Spleen (tissue), 7 donors: ENCODE measurements around the gene GABBR2.

Source experiments
- CTCF ChIP-seq, 11 experiments: fragments of 200-600 bp in 7 of 11; fragments of 450-650 bp in 4 of 11; sonication (generic) in 4 of 11; IDR thresholded peaks in 8 of 11; conservative IDR thresholded peaks in 3 of 11; 1 replicate in 7 of 11; 2 replicates in 4 of 11; pipeline versions ENCODE4 v1.4.0 to v1.8.0; 2016 to 2021; ENCODE audit warnings: antibody characterized with exemption in 11 of 11, inconsistent platforms in 4 of 11, mild to moderate bottlenecking in 1 of 11
- POLR2A ChIP-seq, 3 donors: fragments of 450-650 bp; IDR thresholded peaks; one replicate each; pipeline ENCODE4 v1.5.1; 2017; ENCODE audit warnings: antibody characterized with exemption in 3 of 3, mild to moderate bottlenecking in 1 of 3
- POLR2AphosphoS5 ChIP-seq, 3 donors: sonication (generic); formaldehyde crosslinking; IDR thresholded peaks; one replicate each; pipeline ENCODE4 v1.5.1; 2017; ENCODE audit warnings: antibody characterized with exemption in 3 of 3
- donor health status: DM: no; HTN: no; CAD: no; lungs with moderate emphysema.
- donor health status: DM: no; HTN: no; CAD: no.
- donor health status: DM: no; HTN: no; CAD: no.

DNA sequence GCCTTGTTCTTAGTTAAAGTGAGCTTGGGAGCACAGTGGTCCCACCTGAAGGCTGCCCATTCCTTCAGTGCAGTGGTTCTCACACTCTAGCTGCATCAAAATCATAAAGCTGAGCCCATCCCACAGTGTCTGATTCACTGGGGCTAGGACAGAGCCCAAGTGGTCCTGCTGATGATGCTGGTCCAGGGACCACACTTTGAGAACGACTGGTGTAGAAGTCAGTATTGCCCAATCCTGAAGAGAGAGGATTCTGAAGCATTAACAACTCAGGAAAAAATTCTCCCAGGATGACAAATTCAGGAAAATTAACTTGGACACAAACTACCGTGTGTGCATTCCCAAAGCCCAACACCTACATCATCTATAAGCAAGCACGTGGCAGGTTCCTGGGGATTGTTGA, 176.2 kb downstream of the GABBR2 start:
- TF ChIP-seq POLR2AphosphoS5 (IDR thresholded peaks at IDR 0.05) (no peak), CTCF (IDR thresholded peaks at IDR 0.05 in 8 of 11, conservative IDR thresholded peaks at IDR 0.05 in 3 of 11) (no peak), POLR2A (IDR thresholded peaks at IDR 0.05) (no peak)
